ENCODE measurements around the gene GUCA2A.

GUCA2A gene

DNA sequence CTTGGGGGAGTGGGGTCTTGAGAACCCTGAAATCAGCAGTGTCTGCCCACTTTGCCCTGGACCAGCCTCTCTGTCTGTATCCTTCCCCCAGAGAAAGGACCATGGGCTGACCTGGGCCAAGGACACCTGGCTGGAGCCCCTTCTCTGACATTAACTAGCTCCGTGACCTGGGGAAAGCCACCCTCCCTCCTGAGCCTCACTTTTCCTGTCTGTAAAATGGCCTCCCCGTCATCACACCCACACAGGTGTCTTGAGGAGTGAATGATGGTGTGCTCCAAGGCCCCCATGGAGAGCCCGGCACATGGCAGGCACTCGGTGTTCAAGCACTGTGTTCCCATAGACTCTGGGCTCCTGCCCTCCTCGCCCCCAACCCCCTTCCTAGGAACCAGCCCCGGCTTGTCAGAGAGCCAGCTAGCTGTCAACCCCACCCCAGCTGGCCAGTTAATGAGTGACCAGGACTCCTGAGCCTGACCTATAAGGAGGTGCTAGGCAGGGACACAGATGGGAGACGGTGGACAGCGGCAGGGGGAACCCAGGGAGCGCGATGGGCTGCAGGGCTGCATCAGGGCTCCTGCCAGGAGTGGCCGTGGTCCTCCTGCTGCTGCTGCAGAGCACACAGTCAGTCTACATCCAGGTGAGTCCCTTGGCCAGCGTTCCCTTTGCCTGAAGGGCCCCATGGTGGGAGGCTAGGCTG lies 11.5 kb downstream of the GUCA2A start, which contains the start of gene GUCA2B:
Gene GUCA2B, plus strand, starts transcription at position 504 of the 694 bp plus-strand sequence. Its CDS starts 41 bp downstream, at position 545.
- Histone ChIP-seq H3K9me3 (ENCODE audit: control insufficient read depth, insufficient read depth, low read length) (no peaks in the 10 kb centered on the region), H3K9ac (ENCODE audit: low read depth, low read length) (no peak within 1 kb of the TSS), H3K27ac (ENCODE audit: low read depth, low read length) (no peak within 1 kb of the TSS)

DNA sequence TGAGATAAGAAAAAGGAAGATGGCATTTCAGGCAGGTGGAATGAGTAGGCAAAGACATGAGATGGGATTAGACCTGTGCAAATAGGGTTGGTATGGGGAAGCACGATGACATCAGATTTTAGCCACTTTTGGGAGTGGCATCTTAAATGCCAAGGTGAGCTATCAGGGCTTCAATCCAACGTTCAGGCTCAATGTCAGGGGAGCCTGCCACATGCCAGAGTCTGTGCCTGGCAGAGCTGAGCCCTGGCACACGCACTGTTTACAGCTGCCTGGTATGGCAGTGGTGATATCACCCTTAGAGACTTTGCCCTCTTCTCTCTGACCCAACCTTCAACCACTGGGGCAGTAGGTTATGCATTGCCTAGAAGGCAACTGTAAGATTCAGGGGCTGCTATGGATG lies 12.4 kb downstream of the GUCA2A start:
- no peaks in the 10 kb centered on the region for H3K27me3 ChIP-seq (ENCODE audit: control insufficient read depth, insufficient read depth, low read length)

More for the DNA sequence above, 11.5 kb downstream of the GUCA2A start, which contains the start of gene GUCA2B:
- Histone ChIP-seq H3K4me1 (ENCODE audit: control insufficient read depth, insufficient read depth, low read length) (no peaks in the 10 kb centered on the region), H3K36me3 (ENCODE audit: control insufficient read depth, insufficient read depth, low read length) (no peaks in the 10 kb centered on the region), H3K27me3 (ENCODE audit: control insufficient read depth, insufficient read depth, low read length) (no peaks in the 10 kb centered on the region), H3K4me3 (ENCODE audit: low read depth, low read length) (no peak within 1 kb of the TSS)

DNA sequence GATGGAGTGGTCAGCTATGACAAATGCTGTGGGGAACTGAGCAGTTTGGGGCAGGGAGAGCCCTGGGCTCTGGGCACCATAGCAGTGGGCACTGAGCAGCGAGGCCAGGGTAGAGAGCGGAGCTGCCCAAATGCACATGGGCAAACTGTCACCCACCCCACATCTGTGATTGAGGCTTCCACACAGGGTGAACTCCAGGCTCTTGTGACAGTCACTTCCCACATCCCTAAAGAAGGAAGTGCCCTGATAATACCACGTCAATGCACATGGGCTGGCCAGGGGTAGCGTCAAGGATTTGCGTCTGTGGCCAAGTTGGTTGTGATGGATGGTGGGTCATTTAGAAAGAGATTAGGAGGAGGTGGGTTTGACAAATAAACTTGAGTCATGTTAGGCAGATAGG lies 13.9 kb downstream of the GUCA2A start:
- Histone ChIP-seq H3K27me3 (ENCODE audit: control insufficient read depth, insufficient read depth, low read length) (peaks cover 3% of the 10 kb centered on the region; the same call in 1 of the 2 replicates), H3K27ac (ENCODE audit: low read depth, low read length) (no peak overlapping the region), H3K4me1 (ENCODE audit: control insufficient read depth, insufficient read depth, low read length) (no peaks in the 10 kb centered on the region), H3K9me3 (ENCODE audit: control insufficient read depth, insufficient read depth, low read length) (no peaks in the 10 kb centered on the region), H3K9ac (ENCODE audit: low read depth, low read length) (no peak overlapping the region), H3K4me3 (ENCODE audit: low read depth, low read length) (no peak overlapping the region), H3K36me3 (ENCODE audit: control insufficient read depth, insufficient read depth, low read length) (no peaks in the 10 kb centered on the region)

More for the DNA sequence above, 12.4 kb downstream of the GUCA2A start:
- Histone ChIP-seq H3K4me1 (ENCODE audit: control insufficient read depth, insufficient read depth, low read length) (no peaks in the 10 kb centered on the region), H3K9ac (ENCODE audit: low read depth, low read length) (no peak overlapping the region), H3K4me3 (ENCODE audit: low read depth, low read length) (no peak overlapping the region), H3K9me3 (ENCODE audit: control insufficient read depth, insufficient read depth, low read length) (no peaks in the 10 kb centered on the region), H3K27ac (ENCODE audit: low read depth, low read length) (no peak overlapping the region), H3K36me3 (ENCODE audit: control insufficient read depth, insufficient read depth, low read length) (no peaks in the 10 kb centered on the region)

DNA sequence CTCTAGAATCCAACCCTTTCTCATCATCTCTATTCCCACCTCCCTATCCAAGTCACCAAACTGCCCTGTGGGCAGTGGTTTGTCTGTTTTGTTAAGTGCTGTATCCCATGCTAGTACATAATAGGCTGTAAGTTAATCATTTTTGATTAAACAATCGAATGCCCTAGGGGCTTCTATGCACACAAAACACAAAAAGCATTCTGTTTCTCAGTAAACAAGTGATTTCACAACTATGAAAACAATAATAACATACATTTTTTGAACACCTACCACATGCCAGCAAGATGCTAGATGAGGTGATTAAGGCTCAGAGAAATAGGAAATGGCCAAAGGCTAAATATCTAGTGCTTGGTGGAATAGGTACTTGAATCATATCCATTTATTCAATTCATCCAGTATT lies 16.4 kb downstream of the GUCA2A start:
- Histone ChIP-seq H3K4me3 (ENCODE audit: low read depth, low read length) (no peak overlapping the region), H3K27me3 (ENCODE audit: control insufficient read depth, insufficient read depth, low read length) (peaks cover 3% of the 10 kb centered on the region; the same call in 1 of the 2 replicates), H3K9me3 (ENCODE audit: control insufficient read depth, insufficient read depth, low read length) (no peaks in the 10 kb centered on the region), H3K4me1 (ENCODE audit: control insufficient read depth, insufficient read depth, low read length) (no peaks in the 10 kb centered on the region), H3K27ac (ENCODE audit: low read depth, low read length) (no peak overlapping the region), H3K36me3 (ENCODE audit: control insufficient read depth, insufficient read depth, low read length) (no peaks in the 10 kb centered on the region), H3K9ac (ENCODE audit: low read depth, low read length) (no peak overlapping the region)

DNA sequence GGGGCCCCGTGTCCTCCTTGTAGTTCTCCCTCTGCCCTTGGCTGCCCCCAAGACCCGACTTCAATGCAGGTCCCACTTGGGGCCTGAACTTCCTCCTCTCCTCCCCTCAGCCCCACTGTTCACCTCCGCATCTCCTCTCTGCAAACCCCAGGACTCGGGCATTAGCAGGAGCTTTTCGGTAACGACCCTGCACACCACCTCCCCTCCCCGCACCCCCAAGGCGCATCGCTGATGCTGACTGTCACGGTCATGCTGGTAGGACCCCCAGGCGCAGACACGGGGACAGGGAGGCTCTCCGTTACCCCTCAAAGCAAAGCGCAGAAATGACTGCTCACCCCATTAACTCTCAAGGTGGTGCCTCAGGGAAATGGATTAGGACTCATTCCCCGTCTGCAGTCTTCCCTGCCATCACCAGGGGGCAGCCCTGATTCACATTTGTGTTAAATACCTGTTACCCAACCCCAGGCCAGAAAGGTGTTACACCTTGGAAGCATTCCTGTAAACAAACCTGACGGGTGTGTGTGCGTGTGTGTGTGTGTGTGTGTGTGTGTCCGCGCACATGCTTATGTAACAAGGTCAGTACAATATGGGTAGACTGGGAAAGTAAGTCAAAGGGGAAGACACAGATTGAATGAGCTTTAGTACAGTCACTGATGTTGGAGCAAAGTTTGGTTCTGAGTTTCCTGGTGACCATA lies 17.8 kb downstream of the GUCA2A start:
- H3K36me3 ChIP-seq (ENCODE audit: control insufficient read depth, insufficient read depth, low read length), result no peaks in the 10 kb centered on the region
- no peaks in the 10 kb centered on the region for H3K4me1 ChIP-seq (ENCODE audit: control insufficient read depth, insufficient read depth, low read length)
- no peaks in the 10 kb centered on the region for H3K9me3 ChIP-seq (ENCODE audit: control insufficient read depth, insufficient read depth, low read length)
- H3K27me3 ChIP-seq (ENCODE audit: control insufficient read depth, insufficient read depth, low read length), result peaks cover 3% of the 10 kb centered on the region; the same call in 1 of the 2 replicates
- no peak overlapping the region for H3K4me3 ChIP-seq (ENCODE audit: low read depth, low read length)
- H3K9ac ChIP-seq (ENCODE audit: low read depth, low read length), result no peak overlapping the region
- no peak overlapping the region for H3K27ac ChIP-seq (ENCODE audit: low read depth, low read length)

DNA sequence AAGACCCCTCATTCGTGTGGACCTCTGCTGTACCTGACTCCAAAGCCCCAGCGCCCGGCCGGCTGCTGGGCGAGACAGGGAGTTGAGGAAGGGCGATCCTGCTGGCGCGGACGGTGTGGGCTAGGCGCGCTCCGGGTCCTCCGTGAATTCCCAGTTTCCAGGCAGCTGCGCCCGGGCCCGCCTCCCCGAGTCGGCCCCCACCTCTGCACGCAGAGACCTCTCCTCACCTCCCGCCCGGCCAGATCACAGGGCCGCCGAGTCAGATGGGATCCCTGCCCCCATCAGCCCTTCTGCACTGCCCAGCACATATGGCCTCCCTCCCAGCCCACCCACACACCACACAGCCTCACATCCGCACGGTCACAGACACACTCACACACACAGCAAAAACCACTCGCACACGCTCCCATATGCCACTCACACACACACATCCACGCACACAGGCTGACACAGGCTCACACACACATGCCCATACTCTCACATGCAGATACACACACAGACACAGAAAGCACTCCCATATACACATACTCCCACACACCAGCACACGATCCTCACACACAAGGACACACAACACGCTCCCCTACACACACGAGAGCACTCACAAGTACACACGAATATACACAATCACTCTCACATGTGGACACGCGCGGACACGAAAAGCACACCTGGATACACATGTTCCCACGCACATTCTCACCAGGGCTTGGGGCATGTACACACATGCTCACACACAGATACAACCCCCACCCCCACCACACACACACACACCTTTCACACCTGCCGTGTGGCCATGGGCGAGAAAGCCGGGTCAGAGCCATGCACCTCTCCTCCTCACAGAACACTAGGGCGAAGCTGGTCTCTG lies 18.6 kb downstream of the GUCA2A start:
- H3K27ac ChIP-seq (ENCODE audit: low read depth, low read length), result no peak overlapping the region
- H3K4me3 ChIP-seq (ENCODE audit: low read depth, low read length), result no peak overlapping the region
- H3K9ac ChIP-seq (ENCODE audit: low read depth, low read length), result no peak overlapping the region
- no peaks in the 10 kb centered on the region for H3K9me3 ChIP-seq (ENCODE audit: control insufficient read depth, insufficient read depth, low read length)
- peaks cover 3% of the 10 kb centered on the region; the same call in 1 of the 2 replicates for H3K27me3 ChIP-seq (ENCODE audit: control insufficient read depth, insufficient read depth, low read length)
- no peaks in the 10 kb centered on the region for H3K36me3 ChIP-seq (ENCODE audit: control insufficient read depth, insufficient read depth, low read length)
- no peaks in the 10 kb centered on the region for H3K4me1 ChIP-seq (ENCODE audit: control insufficient read depth, insufficient read depth, low read length)

DNA sequence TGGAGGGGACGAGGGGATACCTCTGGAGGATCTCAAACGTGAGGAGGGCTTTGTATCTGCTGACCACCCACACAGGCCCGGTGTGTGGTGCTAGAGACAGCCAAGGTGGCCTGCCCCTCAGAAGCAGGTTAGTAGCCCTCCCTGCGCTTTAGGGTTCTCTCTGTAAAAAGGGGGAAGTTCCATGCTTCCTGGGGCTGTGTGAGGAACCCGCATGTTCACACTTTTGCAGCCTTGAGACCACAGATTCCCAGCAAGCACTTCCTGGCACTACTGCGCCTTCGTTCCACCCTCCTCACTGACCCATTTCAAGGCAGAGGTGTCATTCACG lies 19.2 kb downstream of the GUCA2A start:
- H3K36me3 ChIP-seq (ENCODE audit: control insufficient read depth, insufficient read depth, low read length), result no peaks in the 10 kb centered on the region
- no peak overlapping the region for H3K4me3 ChIP-seq (ENCODE audit: low read depth, low read length)
- H3K27me3 ChIP-seq (ENCODE audit: control insufficient read depth, insufficient read depth, low read length), result peaks cover 3% of the 10 kb centered on the region; the same call in 1 of the 2 replicates
- H3K9me3 ChIP-seq (ENCODE audit: control insufficient read depth, insufficient read depth, low read length), result no peaks in the 10 kb centered on the region
- H3K9ac ChIP-seq (ENCODE audit: low read depth, low read length), result no peak overlapping the region
- H3K27ac ChIP-seq (ENCODE audit: low read depth, low read length), result no peak overlapping the region
- no peaks in the 10 kb centered on the region for H3K4me1 ChIP-seq (ENCODE audit: control insufficient read depth, insufficient read depth, low read length)

DNA sequence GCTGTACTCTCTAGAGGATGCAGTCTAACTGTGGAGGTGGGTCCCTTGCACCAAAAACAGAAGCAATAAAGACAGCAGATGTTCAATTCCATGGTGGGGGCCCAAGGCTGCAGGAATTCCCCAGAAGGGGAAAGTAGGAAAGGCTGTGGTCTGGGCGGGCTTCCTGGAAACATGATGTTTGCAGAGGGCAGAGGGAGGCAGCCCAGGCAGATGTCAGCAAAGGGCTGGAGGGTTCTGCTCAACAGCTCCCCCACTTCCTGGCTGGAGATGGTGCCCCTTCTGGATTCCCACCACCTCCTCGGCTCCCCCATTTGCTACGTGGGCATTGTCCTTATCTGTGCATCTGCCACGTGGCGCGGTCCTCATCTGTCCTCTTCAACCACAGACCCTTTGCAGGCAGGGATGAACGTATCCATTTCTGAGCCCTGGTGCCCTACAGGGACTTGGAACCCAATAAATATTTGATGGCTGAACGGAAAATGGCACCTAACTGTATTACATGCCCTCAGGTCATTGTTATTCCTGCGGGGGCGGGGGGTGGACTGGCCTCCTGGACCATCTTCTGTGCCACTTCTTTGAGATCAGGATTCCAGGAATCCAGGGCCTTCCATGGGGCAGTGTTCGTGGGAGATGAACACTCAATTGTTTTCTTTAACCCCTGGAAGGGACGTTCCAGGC lies 19.7 kb downstream of the GUCA2A start:
- H3K27me3 ChIP-seq (ENCODE audit: control insufficient read depth, insufficient read depth, low read length), result peaks cover 3% of the 10 kb centered on the region; the same call in 1 of the 2 replicates
- H3K36me3 ChIP-seq (ENCODE audit: control insufficient read depth, insufficient read depth, low read length), result no peaks in the 10 kb centered on the region
- H3K4me3 ChIP-seq (ENCODE audit: low read depth, low read length), result no peak overlapping the region
- no peak overlapping the region for H3K9ac ChIP-seq (ENCODE audit: low read depth, low read length)
- H3K9me3 ChIP-seq (ENCODE audit: control insufficient read depth, insufficient read depth, low read length), result no peaks in the 10 kb centered on the region
- no peak overlapping the region for H3K27ac ChIP-seq (ENCODE audit: low read depth, low read length)
- H3K4me1 ChIP-seq (ENCODE audit: control insufficient read depth, insufficient read depth, low read length), result no peaks in the 10 kb centered on the region

DNA sequence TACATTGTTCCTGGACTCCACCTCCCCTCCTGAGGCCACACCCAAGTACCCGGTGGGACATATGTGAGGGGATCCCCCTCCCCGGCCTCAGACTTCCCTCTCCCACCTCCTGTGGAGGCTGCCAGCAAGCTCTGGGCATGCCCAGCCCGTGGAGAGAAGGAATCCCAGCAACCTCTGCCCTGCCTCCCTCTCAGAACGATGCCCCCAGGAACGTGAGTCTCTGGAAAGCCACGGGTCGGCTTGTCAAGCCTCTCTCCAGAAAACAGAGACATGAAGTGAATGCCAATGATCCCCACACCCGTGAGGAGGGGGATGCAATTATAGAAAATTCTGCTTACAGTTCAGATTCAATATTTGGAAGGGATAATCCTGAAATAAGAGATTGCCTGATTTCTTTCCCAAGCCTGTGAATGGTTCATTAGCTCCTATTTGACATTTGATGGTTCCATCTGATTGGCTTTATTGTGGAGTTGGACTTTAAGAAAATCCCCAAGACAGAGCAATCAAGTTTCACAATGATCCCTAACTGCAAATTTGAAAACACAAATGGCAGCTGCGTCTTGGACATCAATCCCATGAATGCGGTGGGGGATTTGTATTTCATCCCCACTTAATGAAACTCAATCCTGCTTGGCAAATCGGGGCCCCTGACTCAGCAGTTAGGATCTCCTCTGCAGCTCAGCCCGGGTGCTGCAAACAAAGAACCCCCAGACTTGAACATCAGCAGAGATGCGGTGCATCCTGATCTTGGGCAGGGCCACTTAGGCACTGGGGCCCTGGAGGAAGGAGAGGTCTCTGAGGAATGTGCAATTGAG lies 20.4 kb downstream of the GUCA2A start:
- no peak overlapping the region for H3K9ac ChIP-seq (ENCODE audit: low read depth, low read length)
- no peak overlapping the region for H3K27ac ChIP-seq (ENCODE audit: low read depth, low read length)
- no peaks in the 10 kb centered on the region for H3K9me3 ChIP-seq (ENCODE audit: control insufficient read depth, insufficient read depth, low read length)
- no peaks in the 10 kb centered on the region for H3K36me3 ChIP-seq (ENCODE audit: control insufficient read depth, insufficient read depth, low read length)
- H3K27me3 ChIP-seq (ENCODE audit: control insufficient read depth, insufficient read depth, low read length), result peaks cover 3% of the 10 kb centered on the region; the same call in 1 of the 2 replicates
- H3K4me1 ChIP-seq (ENCODE audit: control insufficient read depth, insufficient read depth, low read length), result no peaks in the 10 kb centered on the region
- H3K4me3 ChIP-seq (ENCODE audit: low read depth, low read length), result no peak overlapping the region
